ENCODE data around the gene POLR2E. TPM values are rescaled to one million over a fixed set of nuclear protein-coding genes. Genes with fewer than 3 reads are reported as not detected.

The POLR2E gene
- polyA plus RNA-seq, 1 of the 3 experiments (the other 2 are of a cell fraction) = 283 TPM

- TF ChIP-seq USF2 (IDR thresholded peaks at IDR 0.05; ENCODE audit: borderline replicate concordance, low read depth, low read length) (no peak), JUND (IDR thresholded peaks at IDR 0.05) (no peak; the same call in 1 of the 2 replicates), TAF1 (IDR thresholded peaks at IDR 0.05; ENCODE audit: borderline replicate concordance, low read depth, low read length) (no peak), PBX3 (IDR thresholded peaks at IDR 0.05) (peak; percentile 100), USF1 (IDR thresholded peaks at IDR 0.05; ENCODE audit: borderline replicate concordance, low read depth) (peak; percentile 30; the same call in 1 of the 2 replicates), MEF2A (IDR thresholded peaks at IDR 0.05; ENCODE audit: borderline replicate concordance, low read depth) (no peak), POLR2AphosphoS5 (IDR thresholded peaks at IDR 0.05; ENCODE audit: low read depth, low read length) (peak; percentile 85), CHD2 (IDR thresholded peaks at IDR 0.05; ENCODE audit: low read length, partially characterized antibody) (peak; percentile 91), TCF12 (IDR thresholded peaks at IDR 0.05) (no peak), NFIC (IDR thresholded peaks at IDR 0.05; ENCODE audit: borderline replicate concordance) (no peak), YY1 (IDR thresholded peaks at IDR 0.05; ENCODE audit: low read depth) (no peak)
Observed at GRCh38 chr19:1039646-1040475, 55.3 kb downstream of the POLR2E start, which contains the start of gene ABCA7 (continued).

- H3K4me1 ChIP-seq (ENCODE audit: control insufficient read depth in 1 of 2, insufficient read depth in 2 of 2, low read depth in 1 of 2, low read length in 1 of 2) = peaks cover 0 to 31% of the 10 kb centered on the region in 2 experiments; a peak in 2 of 4 replicates
- TF ChIP-seq POLR2AphosphoS5 (IDR thresholded peaks at IDR 0.05; ENCODE audit: low read depth, low read length) (peak; percentile 1; the same call in 1 of the 2 replicates), ZBTB33 (IDR thresholded peaks at IDR 0.05; ENCODE audit: borderline replicate concordance, low read depth) (no peak)
- 56% methylated on average over 22 of the region's 22 CpGs for WGBS (ENCODE audit: low lambda C conversion rate)
- DNase-seq = no peak
- H2AFZ ChIP-seq (ENCODE audit: low read depth) = no peak overlapping the region
- ChIA-PET CTCF (interaction anchor here (0.9 to 1.7 kb wide), 5 partner anchors 40 to 227 kb away, joined by 3 to 6 read pairs (median 4); partner anchors contain the start of gene GPX4), POLR2A (no interaction called here)
- peak overlapping the region in 1 of 2 experiments; percentile 67; a peak in 3 of 4 replicates for H3K4me3 ChIP-seq (ENCODE audit: low read depth in 2 of 2, low read length in 1 of 2)
- H3K27me3 ChIP-seq (ENCODE audit: insufficient read depth) = no peaks in the 10 kb centered on the region
- H3K9me2 ChIP-seq = no peaks in the 10 kb centered on the region
- H3K9ac ChIP-seq = no peak overlapping the region
- H3F3A ChIP-seq (replicated peaks; ENCODE audit: insufficient read depth) = peaks cover 36% of the 10 kb centered on the region
- H3K27ac ChIP-seq (ENCODE audit: low read depth in 2 of 2, low read length in 1 of 2) = 0 out of 4 replicates have a peak overlapping the region, but pooled peaks of 1 of the 2 experiments have one; percentile 3
- peaks cover 28% of the 10 kb centered on the region for H4K20me1 ChIP-seq (ENCODE audit: insufficient read depth)
- peaks cover 10 to 14% of the 10 kb centered on the region in 2 experiments for H3K36me3 ChIP-seq (replicated peaks in 1 of 2; ENCODE audit: control insufficient read depth in 1 of 2, insufficient read depth in 2 of 2, low read length in 1 of 2)
- peak overlapping the region; percentile 96; the same call in 1 of the 2 replicates for H3K4me2 ChIP-seq
- H3K9me3 ChIP-seq = no peaks in the 10 kb centered on the region
- H3K79me2 ChIP-seq (ENCODE audit: insufficient read depth) = no peaks in the 10 kb centered on the region
Observed at GRCh38 chr19:1038978-1039645, 56.1 kb downstream of the POLR2E start.
